ENCODE results near the gene CENPU.

DNA sequence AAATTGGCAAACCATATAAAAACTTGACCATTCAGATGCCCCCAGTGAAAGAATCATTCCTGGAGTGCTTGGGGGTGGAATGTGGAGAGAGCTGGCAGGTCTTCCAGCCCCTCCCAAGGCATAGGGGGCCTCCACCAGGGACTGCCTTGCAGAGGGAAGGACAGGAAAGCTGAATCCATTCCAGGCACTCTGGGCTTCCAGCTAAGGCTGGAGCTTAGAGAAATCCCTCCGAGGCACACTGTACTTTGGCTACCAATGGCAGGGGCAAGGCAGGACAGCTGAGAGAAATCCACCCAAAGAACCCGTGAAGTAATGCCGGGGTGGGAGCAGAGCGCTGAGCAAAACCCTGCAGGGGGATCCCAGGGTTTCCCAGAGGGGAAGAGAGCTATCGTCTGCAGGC is 4.0 kb downstream of the CENPU start:
- TF ChIP-seq CREM (IDR thresholded peaks at IDR 0.05): no peak
- TF ChIP-seq CREM (CRISPR knock-in tag; IDR thresholded peaks at IDR 0.05): no peak
- no peak for TF ChIP-seq CTCF (CRISPR knock-in tag; IDR thresholded peaks at IDR 0.05)
- no peak for TF ChIP-seq ZNF619 (CRISPR knock-in tag; IDR thresholded peaks at IDR 0.05)
- TF ChIP-seq ZNF616 (CRISPR knock-in tag; IDR thresholded peaks at IDR 0.05; ENCODE audit: low read depth): no peak
- TF ChIP-seq ZNF138 (CRISPR knock-in tag; IDR thresholded peaks at IDR 0.05; ENCODE audit: low read depth): no peak
- TF ChIP-seq HES4 (CRISPR knock-in tag; IDR thresholded peaks at IDR 0.05; ENCODE audit: borderline replicate concordance): no peak
